SK-N-SH (cell line): ENCODE results near the gene RPL13. TPM values are rescaled to one million over a fixed set of nuclear protein-coding genes. Genes with fewer than 3 reads are reported as not detected.

Experiments used
- CTCF ChIA-PET: fragments of 300-600, 350-600 bp; formaldehyde crosslinking; extraction: SDS; loops from one replicate; lab custom pipeline; 2021; lab: Yijun Ruan, JAX
- POLR2A ChIA-PET: fragments of 350-600 bp; sonication (Branson Sonifier 250); formaldehyde crosslinking; extraction: SDS; loops from one replicate; lab custom pipeline; 2020; ENCODE audit warnings: antibody characterized with exemption, inconsistent platforms; lab: Yijun Ruan, JAX
- DNase-seq: peaks from one replicate; pipeline ENCODE4 v3.0.0; 2012
- H2AFZ ChIP-seq: fragments of 200-600 bp; sonication (generic); 2 replicates; pipeline ENCODE4 v1.8.1; 2016; ENCODE audit warnings: antibody characterized with exemption, mild to moderate bottlenecking, low read depth
- H3F3A ChIP-seq: fragments of 200-600 bp; sonication (generic); replicated peaks from 2 replicates; pipeline ENCODE3; 2016; ENCODE audit warnings: antibody characterized with exemption, mild to moderate bottlenecking; ENCODE audit not compliant: insufficient read depth
- H3K27ac ChIP-seq, 2 experiments: fragments of 200-500 bp in 1 of 2; fragments of 200-600 bp in 1 of 2; sonication (Bioruptor generic) in 1 of 2; sonication (generic), shearing (Covaris generic) in 1 of 2; 2 replicates each; pipeline versions ENCODE4 v1.5.1 to v1.6.1; 2014 to 2016; ENCODE audit warnings: low read depth in 2 of 2, inconsistent platforms in 1 of 2, low read length in 1 of 2, mild to moderate bottlenecking in 1 of 2, mixed read lengths in 1 of 2
- H3K27me3 ChIP-seq: fragments of 200-600 bp; sonication (generic), shearing (Covaris generic); 2 replicates; pipeline ENCODE4 v1.6.1; 2016; ENCODE audit warnings: mixed run types; ENCODE audit not compliant: insufficient read depth
- H3K36me3 ChIP-seq, 2 experiments: fragments of 200-500 bp in 1 of 2; fragments of 200-600 bp in 1 of 2; sonication (Bioruptor generic) in 1 of 2; sonication (generic) in 1 of 2; replicated peaks in 1 of 2; 2 replicates each; pipeline versions ENCODE3 to v1.5.1; 2014 to 2016; ENCODE audit warnings: low read length in 1 of 2, mild to moderate bottlenecking in 1 of 2; ENCODE audit not compliant: insufficient read depth in 2 of 2, control insufficient read depth in 1 of 2
- H3K4me1 ChIP-seq, 2 experiments: fragments of 200-500 bp in 1 of 2; fragments of 200-600 bp in 1 of 2; sonication (Bioruptor generic) in 1 of 2; sonication (generic), shearing (Covaris generic) in 1 of 2; 2 replicates each; pipeline versions ENCODE4 v1.5.1 to v1.6.1; 2014 to 2016; ENCODE audit warnings: low read depth in 1 of 2, low read length in 1 of 2, mixed run types in 1 of 2; ENCODE audit not compliant: insufficient read depth in 2 of 2, control insufficient read depth in 1 of 2
- H3K4me2 ChIP-seq: fragments of 200-600 bp; sonication (generic), shearing (Covaris generic); 2 replicates; pipeline ENCODE4 v1.6.1; 2017; ENCODE audit warnings: mixed run types
- H3K4me3 ChIP-seq, 2 experiments: fragments of 200-500 bp in 1 of 2; fragments of 200-600 bp in 1 of 2; sonication (Bioruptor generic) in 1 of 2; sonication (generic), shearing (Covaris generic) in 1 of 2; 2 replicates each; pipeline versions ENCODE4 v1.5.1 to v1.8.1; 2014 to 2016; ENCODE audit warnings: low read depth in 2 of 2, inconsistent platforms in 1 of 2, low read length in 1 of 2, mild to moderate bottlenecking in 1 of 2, mixed read lengths in 1 of 2, moderate library complexity in 1 of 2
- H3K79me2 ChIP-seq: fragments of 200-600 bp; sonication (generic); 2 replicates; pipeline ENCODE4 v1.8.1; 2017; ENCODE audit warnings: mild to moderate bottlenecking; ENCODE audit not compliant: insufficient read depth
- H3K9ac ChIP-seq: fragments of 200-600 bp; sonication (generic); 2 replicates; pipeline ENCODE4 v1.6.1; 2017; ENCODE audit warnings: mixed run types
- H3K9me2 ChIP-seq: fragments of 200-600 bp; sonication (generic); 2 replicates; pipeline ENCODE4 v1.6.1; 2017; ENCODE audit warnings: mixed run types
- H3K9me3 ChIP-seq: fragments of 200-600 bp; sonication (generic); 2 replicates; pipeline ENCODE4 v1.6.1; 2017; ENCODE audit warnings: mixed run types, mild to moderate bottlenecking, moderate library complexity
- H4K20me1 ChIP-seq: fragments of 200-600 bp; sonication (generic); 2 replicates; pipeline ENCODE4 v1.6.1; 2017; ENCODE audit warnings: mild to moderate bottlenecking, mixed run types; ENCODE audit not compliant: insufficient read depth
- CHD2 ChIP-seq: fragments of 150-350 bp; IDR thresholded peaks from 2 replicates; pipeline ENCODE4 v1.6.1; 2018; ENCODE audit warnings: low read length; ENCODE audit not compliant: partially characterized antibody
- ELF1 ChIP-seq: IDR thresholded peaks from 2 replicates; pipeline ENCODE4 v1.4.0; 2012
- EP300 ChIP-seq, 2 experiments: IDR thresholded peaks; 2 replicates each; pipeline versions ENCODE4 v1.4.0 to v1.6.1; 2012; ENCODE audit warnings: borderline replicate concordance in 1 of 2, low read depth in 1 of 2, low read length in 1 of 2
- FOSL2 ChIP-seq: IDR thresholded peaks from 2 replicates; pipeline ENCODE4 v1.4.0; 2012; ENCODE audit warnings: low read depth, mild to moderate bottlenecking, moderate library complexity, borderline replicate concordance
- FOXJ3 ChIP-seq: sonication (generic); formaldehyde crosslinking; IDR thresholded peaks from 2 replicates; pipeline ENCODE4 v1.5.1; 2020; ENCODE audit warnings: mild to moderate bottlenecking, missing genetic modification reagents
- GABPA ChIP-seq: IDR thresholded peaks from 2 replicates; pipeline ENCODE4 v1.4.0; 2012; ENCODE audit warnings: low read depth, mild to moderate bottlenecking
- JUND ChIP-seq: IDR thresholded peaks from 2 replicates; pipeline ENCODE4 v1.4.0; 2012
- MEF2A ChIP-seq: IDR thresholded peaks from 2 replicates; pipeline ENCODE4 v1.4.0; 2012; ENCODE audit warnings: low read depth, borderline replicate concordance
- MXI1 ChIP-seq: IDR thresholded peaks from 2 replicates; pipeline ENCODE4 v1.6.1; 2012; ENCODE audit warnings: mild to moderate bottlenecking, low read depth, low read length, improper control_type of control experiment
- POLR2AphosphoS5 ChIP-seq: IDR thresholded peaks from 2 replicates; pipeline ENCODE4 v1.6.1; 2012; ENCODE audit warnings: low read depth, low read length
- RFX5 ChIP-seq: IDR thresholded peaks from 2 replicates; pipeline ENCODE4 v1.6.1; 2012; ENCODE audit warnings: mild to moderate bottlenecking, improper control_type of control experiment, low read length
- SIN3A ChIP-seq: IDR thresholded peaks from 2 replicates; pipeline ENCODE4 v1.6.1; 2012; ENCODE audit warnings: low read depth, mild to moderate bottlenecking, low read length, moderate library complexity, borderline replicate concordance
- TAF1 ChIP-seq: IDR thresholded peaks from 2 replicates; pipeline ENCODE4 v1.6.1; 2012; ENCODE audit warnings: low read depth, mild to moderate bottlenecking, low read length, moderate library complexity, borderline replicate concordance
- TEAD4 ChIP-seq: IDR thresholded peaks from 2 replicates; pipeline ENCODE4 v1.4.0; 2012; ENCODE audit warnings: mild to moderate bottlenecking, borderline replicate concordance; ENCODE audit not compliant: insufficient read depth
- WGBS: methylation state at CpG from one replicate; pipeline ENCODE4 v1.1.6; 2017; ENCODE audit warnings: low lambda C conversion rate; 5-methylcytosine and 5-hydroxymethylcytosine counted together
- polyA plus RNA-seq, 3 experiments: library from polyadenylated mRNA; depleted of rRNA; stranded (reverse); fragments of >200 nt; gene quantifications; 2 replicates each; pipeline ENCODE4 v1.2.3, GENCODE V29; 2012
- TF ChIP-seq, protein P1 (sequence below): IDR thresholded peaks from 2 replicates; pipeline ENCODE4 v1.4.0; 2012; ENCODE audit warnings: low read depth, borderline replicate concordance
- TF ChIP-seq, protein P2 (sequence below): IDR thresholded peaks from 2 replicates; pipeline ENCODE4; 2012

The RPL13 gene
- polyA plus RNA-seq, 1 of the 3 experiments (the other 2 are of a cell fraction): 4,635 TPM

DNA sequence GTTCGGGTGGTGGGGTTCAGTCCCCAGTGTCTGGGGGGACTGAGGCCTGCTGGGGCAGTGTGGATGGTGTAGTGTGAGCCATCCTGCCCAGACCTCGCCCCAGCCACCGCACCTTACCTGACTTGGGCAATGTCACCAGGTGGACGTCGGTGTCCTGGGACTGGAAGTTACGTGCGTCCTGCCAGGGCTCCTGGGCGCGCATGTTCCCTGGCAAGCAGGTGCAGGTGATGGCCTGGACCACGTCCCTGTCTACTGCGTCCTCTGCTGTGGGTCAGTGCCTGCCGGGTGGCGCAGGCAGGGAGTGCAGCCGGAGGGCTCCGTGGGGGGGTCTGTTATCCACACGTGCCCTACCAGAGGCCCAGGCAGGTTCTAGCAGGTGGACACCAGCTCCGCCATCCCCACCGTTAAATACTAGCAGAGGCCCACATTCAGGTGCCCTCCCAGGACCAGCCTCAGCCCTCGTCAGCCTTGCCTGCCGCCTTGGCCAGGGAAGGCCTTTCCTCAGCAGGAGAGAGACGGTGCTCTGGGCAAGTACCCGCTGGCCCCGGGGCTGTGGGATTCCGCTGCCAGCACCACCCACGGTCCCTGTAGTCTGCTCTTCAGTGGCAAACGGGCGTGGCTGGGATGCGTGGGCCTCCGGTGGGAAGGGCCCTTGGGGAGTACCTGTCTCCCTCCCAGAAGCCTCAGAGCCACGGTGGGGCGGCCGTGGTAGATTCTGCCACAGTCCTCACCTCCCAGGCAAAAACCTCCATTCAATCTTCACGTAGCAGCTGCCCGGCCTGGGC, 44.9 kb downstream of the RPL13 start:
- H3K27ac ChIP-seq: no peak overlapping the region
- TF ChIP-seq POLR2AphosphoS5: no peak
- TF ChIP-seq, all 33 proteins: peak for 0
- H3K4me1 ChIP-seq: peaks cover 13 to 21% of the 10 kb centered on the region in 2 experiments; a peak in 3 of 4 replicates
- no peaks in the 10 kb centered on the region for H3K9me2 ChIP-seq
- WGBS: 87% methylated on average over 21 of the region's 34 CpGs
- ChIA-PET CTCF (interaction anchor here (0.6 to 1.5 kb wide), 3 partner anchors 10 to 48 kb away, joined by 3 to 8 read pairs (median 3); no protein-coding TSS in a partner anchor), POLR2A (no interaction called here)
- H3K27me3 ChIP-seq: no peaks in the 10 kb centered on the region
- H3K9me3 ChIP-seq: no peaks in the 10 kb centered on the region
- DNase-seq: no peak
- no peaks in the 10 kb centered on the region for H3K79me2 ChIP-seq
- no peak overlapping the region for H3K4me3 ChIP-seq
- H3K4me2 ChIP-seq: no peak overlapping the region
- H2AFZ ChIP-seq: no peak overlapping the region
- H3F3A ChIP-seq: peaks cover 18% of the 10 kb centered on the region
- no peaks in the 10 kb centered on the region for H4K20me1 ChIP-seq
- H3K36me3 ChIP-seq: no peaks in the 10 kb centered on the region
- no peak overlapping the region for H3K9ac ChIP-seq

DNA sequence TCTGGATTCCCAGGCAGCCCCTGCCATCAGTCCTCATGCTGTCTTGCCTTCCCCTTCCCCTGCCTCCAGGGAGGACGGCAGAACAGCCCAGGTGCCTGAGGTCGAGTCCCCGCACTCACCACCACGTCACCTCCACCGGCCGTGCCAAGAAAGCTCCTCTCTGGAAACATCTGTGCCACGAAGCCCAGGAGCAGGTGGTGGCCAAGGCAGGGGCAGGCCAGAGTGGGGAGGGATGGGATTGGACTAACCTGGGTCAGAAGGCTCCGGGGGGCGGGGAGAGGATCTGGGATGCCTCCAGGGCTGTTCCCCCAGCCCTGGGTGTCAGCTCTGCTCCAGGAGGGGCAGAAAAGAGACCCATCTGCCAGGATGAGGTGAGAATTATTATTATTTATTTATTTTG, 45.5 kb downstream of the RPL13 start:
- ChIA-PET CTCF (interaction anchor here (0.6 to 1.5 kb wide), 3 partner anchors 9 to 48 kb away, joined by 3 to 8 read pairs (median 3); no protein-coding TSS in a partner anchor), POLR2A (no interaction called here)
- H3K27ac ChIP-seq: no peak overlapping the region
- no peak overlapping the region for H3K4me3 ChIP-seq
- H3K4me1 ChIP-seq: peaks cover 13 to 21% of the 10 kb centered on the region in 2 experiments; a peak in 3 of 4 replicates
- no peaks in the 10 kb centered on the region for H3K79me2 ChIP-seq
- no peaks in the 10 kb centered on the region for H3K9me3 ChIP-seq
- no peak overlapping the region for H2AFZ ChIP-seq
- no peak for TF ChIP-seq CHD2
- TF ChIP-seq, protein P1, sequence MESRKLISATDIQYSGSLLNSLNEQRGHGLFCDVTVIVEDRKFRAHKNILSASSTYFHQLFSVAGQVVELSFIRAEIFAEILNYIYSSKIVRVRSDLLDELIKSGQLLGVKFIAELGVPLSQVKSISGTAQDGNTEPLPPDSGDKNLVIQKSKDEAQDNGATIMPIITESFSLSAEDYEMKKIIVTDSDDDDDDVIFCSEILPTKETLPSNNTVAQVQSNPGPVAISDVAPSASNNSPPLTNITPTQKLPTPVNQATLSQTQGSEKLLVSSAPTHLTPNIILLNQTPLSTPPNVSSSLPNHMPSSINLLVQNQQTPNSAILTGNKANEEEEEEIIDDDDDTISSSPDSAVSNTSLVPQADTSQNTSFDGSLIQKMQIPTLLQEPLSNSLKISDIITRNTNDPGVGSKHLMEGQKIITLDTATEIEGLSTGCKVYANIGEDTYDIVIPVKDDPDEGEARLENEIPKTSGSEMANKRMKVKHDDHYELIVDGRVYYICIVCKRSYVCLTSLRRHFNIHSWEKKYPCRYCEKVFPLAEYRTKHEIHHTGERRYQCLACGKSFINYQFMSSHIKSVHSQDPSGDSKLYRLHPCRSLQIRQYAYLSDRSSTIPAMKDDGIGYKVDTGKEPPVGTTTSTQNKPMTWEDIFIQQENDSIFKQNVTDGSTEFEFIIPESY: no peak
- TF ChIP-seq, protein P2, sequence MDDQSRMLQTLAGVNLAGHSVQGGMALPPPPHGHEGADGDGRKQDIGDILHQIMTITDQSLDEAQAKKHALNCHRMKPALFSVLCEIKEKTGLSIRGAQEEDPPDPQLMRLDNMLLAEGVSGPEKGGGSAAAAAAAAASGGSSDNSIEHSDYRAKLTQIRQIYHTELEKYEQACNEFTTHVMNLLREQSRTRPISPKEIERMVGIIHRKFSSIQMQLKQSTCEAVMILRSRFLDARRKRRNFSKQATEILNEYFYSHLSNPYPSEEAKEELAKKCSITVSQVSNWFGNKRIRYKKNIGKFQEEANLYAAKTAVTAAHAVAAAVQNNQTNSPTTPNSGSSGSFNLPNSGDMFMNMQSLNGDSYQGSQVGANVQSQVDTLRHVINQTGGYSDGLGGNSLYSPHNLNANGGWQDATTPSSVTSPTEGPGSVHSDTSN: no peak
- TF ChIP-seq JUND: no peak
- no peak for DNase-seq
- H4K20me1 ChIP-seq: no peaks in the 10 kb centered on the region
- H3K27me3 ChIP-seq: no peaks in the 10 kb centered on the region
- peaks cover 18% of the 10 kb centered on the region for H3F3A ChIP-seq
- H3K4me2 ChIP-seq: no peak overlapping the region
- no peak overlapping the region for H3K9ac ChIP-seq
- WGBS: 90% methylated on average over 6 of the region's 9 CpGs
- H3K9me2 ChIP-seq: no peaks in the 10 kb centered on the region
- H3K36me3 ChIP-seq: no peaks in the 10 kb centered on the region

DNA sequence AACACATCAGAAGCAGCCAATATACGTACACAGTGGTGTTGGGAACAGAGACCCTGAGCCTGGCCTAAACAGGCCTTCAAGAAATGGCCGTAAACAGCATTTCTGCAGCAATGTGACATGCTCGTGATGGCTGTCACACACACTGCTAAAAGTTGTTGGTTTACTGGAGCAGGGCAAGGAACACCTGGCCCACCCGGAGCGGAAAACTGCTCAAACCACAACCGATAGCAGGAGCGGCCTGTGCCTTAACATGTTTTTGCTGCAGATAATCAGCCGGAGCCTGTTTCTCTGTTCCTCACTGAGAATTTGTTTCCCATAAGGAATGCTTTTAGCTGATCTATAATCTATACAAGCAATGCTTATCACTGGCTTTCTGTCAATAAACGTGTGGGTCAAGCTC, 47.0 kb downstream of the RPL13 start:
- DNase-seq: no peak
- H2AFZ ChIP-seq: no peak overlapping the region
- 93% methylated on average over 9 of the region's 9 CpGs for WGBS
- TF ChIP-seq FOXJ3 (CRISPR knock-in tag) (no peak), TEAD4 (no peak), TAF1 (no peak), FOSL2 (no peak), MEF2A (no peak), RFX5 (no peak), EP300 (IDR thresholded peaks at IDR 0.05; ENCODE audit: borderline replicate concordance in 1 of 2, low read depth in 1 of 2, low read length in 1 of 2) (no peak), SIN3A (no peak), ELF1 (no peak), MXI1 (no peak), GABPA (no peak)
- TF ChIP-seq, protein P1: no peak

More for the DNA sequence above, 47.0 kb downstream of the RPL13 start:
- Histone ChIP-seq H3K36me3 (no peaks in the 10 kb centered on the region), H3K4me1 (peaks cover 6 to 15% of the 10 kb centered on the region in 2 experiments; a peak in 3 of 4 replicates), H3K4me3 (no peak overlapping the region), H3F3A (peaks cover 13% of the 10 kb centered on the region), H3K79me2 (no peaks in the 10 kb centered on the region), H3K9me3 (no peaks in the 10 kb centered on the region), H3K27ac (no peak overlapping the region), H3K4me2 (no peak overlapping the region), H4K20me1 (no peaks in the 10 kb centered on the region), H3K9me2 (no peaks in the 10 kb centered on the region), H3K27me3 (no peaks in the 10 kb centered on the region), H3K9ac (no peak overlapping the region)
- POLR2A ChIA-PET: no interaction called here
- CTCF ChIA-PET: interaction anchor here (0.9 kb wide), 1 partner anchor 42 kb away, joined by 5 read pairs; no protein-coding TSS in a partner anchor
